ENCODE measurements around the gene EPB41L1.

The EPB41L1 gene

GRCh38 chr20:36113566-36114250 lies 40.8 kb upstream of the EPB41L1 start:
- TF ChIP-seq NFIC (IDR thresholded peaks at IDR 0.05) (no peak), RAD21 (IDR thresholded peaks at IDR 0.05; ENCODE audit: low read depth) (no peak), ZBTB7A (IDR thresholded peaks at IDR 0.05; ENCODE audit: low read depth) (no peak), TAF1 (IDR thresholded peaks at IDR 0.05; ENCODE audit: low read depth) (no peak), EGR1 (IDR thresholded peaks at IDR 0.05) (no peak), FOXM1 (IDR thresholded peaks at IDR 0.05; ENCODE audit: borderline replicate concordance, low read depth) (no peak), TCF12 (IDR thresholded peaks at IDR 0.05; ENCODE audit: low read depth) (no peak), YY1 (IDR thresholded peaks at IDR 0.05; ENCODE audit: low read depth) (no peak), CEBPB (IDR thresholded peaks at IDR 0.05) (no peak), TEAD4 (IDR thresholded peaks at IDR 0.05) (no peak)

- TF ChIP-seq FOXM1 (IDR thresholded peaks at IDR 0.05; ENCODE audit: borderline replicate concordance, low read depth), result no peak
- no peak for TF ChIP-seq USF1 (IDR thresholded peaks at IDR 0.05)
- TF ChIP-seq TAF1 (IDR thresholded peaks at IDR 0.05; ENCODE audit: low read depth), result no peak
- TF ChIP-seq CREB1 (IDR thresholded peaks at IDR 0.05; ENCODE audit: low read depth), result no peak
- TF ChIP-seq TEAD4 (IDR thresholded peaks at IDR 0.05), result no peak
These were observed 39.8 kb upstream of the EPB41L1 start for GRCh38 chr20:36114707-36115106.

- TF ChIP-seq CEBPB (IDR thresholded peaks at IDR 0.05) (no peak), RAD21 (IDR thresholded peaks at IDR 0.05; ENCODE audit: low read depth) (no peak), MAX (IDR thresholded peaks at IDR 0.05) (no peak), CREB1 (IDR thresholded peaks at IDR 0.05; ENCODE audit: low read depth) (no peak), TEAD4 (IDR thresholded peaks at IDR 0.05) (no peak), EP300 (IDR thresholded peaks at IDR 0.05; ENCODE audit: borderline replicate concordance) (no peak), YY1 (IDR thresholded peaks at IDR 0.05; ENCODE audit: low read depth) (no peak), TCF12 (IDR thresholded peaks at IDR 0.05; ENCODE audit: low read depth) (no peak), TAF1 (IDR thresholded peaks at IDR 0.05; ENCODE audit: low read depth) (no peak), EGR1 (IDR thresholded peaks at IDR 0.05) (no peak), FOXM1 (IDR thresholded peaks at IDR 0.05; ENCODE audit: borderline replicate concordance, low read depth) (no peak), ZBTB7A (IDR thresholded peaks at IDR 0.05; ENCODE audit: low read depth) (no peak), USF1 (IDR thresholded peaks at IDR 0.05) (no peak), NFIC (IDR thresholded peaks at IDR 0.05) (no peak)
- TF ChIP-seq, protein P1, sequence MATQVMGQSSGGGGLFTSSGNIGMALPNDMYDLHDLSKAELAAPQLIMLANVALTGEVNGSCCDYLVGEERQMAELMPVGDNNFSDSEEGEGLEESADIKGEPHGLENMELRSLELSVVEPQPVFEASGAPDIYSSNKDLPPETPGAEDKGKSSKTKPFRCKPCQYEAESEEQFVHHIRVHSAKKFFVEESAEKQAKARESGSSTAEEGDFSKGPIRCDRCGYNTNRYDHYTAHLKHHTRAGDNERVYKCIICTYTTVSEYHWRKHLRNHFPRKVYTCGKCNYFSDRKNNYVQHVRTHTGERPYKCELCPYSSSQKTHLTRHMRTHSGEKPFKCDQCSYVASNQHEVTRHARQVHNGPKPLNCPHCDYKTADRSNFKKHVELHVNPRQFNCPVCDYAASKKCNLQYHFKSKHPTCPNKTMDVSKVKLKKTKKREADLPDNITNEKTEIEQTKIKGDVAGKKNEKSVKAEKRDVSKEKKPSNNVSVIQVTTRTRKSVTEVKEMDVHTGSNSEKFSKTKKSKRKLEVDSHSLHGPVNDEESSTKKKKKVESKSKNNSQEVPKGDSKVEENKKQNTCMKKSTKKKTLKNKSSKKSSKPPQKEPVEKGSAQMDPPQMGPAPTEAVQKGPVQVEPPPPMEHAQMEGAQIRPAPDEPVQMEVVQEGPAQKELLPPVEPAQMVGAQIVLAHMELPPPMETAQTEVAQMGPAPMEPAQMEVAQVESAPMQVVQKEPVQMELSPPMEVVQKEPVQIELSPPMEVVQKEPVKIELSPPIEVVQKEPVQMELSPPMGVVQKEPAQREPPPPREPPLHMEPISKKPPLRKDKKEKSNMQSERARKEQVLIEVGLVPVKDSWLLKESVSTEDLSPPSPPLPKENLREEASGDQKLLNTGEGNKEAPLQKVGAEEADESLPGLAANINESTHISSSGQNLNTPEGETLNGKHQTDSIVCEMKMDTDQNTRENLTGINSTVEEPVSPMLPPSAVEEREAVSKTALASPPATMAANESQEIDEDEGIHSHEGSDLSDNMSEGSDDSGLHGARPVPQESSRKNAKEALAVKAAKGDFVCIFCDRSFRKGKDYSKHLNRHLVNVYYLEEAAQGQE (IDR thresholded peaks at IDR 0.05; ENCODE audit: low read depth), result no peak
These were observed 38.6 kb upstream of the EPB41L1 start for GRCh38 chr20:36115925-36116324.

DNA sequence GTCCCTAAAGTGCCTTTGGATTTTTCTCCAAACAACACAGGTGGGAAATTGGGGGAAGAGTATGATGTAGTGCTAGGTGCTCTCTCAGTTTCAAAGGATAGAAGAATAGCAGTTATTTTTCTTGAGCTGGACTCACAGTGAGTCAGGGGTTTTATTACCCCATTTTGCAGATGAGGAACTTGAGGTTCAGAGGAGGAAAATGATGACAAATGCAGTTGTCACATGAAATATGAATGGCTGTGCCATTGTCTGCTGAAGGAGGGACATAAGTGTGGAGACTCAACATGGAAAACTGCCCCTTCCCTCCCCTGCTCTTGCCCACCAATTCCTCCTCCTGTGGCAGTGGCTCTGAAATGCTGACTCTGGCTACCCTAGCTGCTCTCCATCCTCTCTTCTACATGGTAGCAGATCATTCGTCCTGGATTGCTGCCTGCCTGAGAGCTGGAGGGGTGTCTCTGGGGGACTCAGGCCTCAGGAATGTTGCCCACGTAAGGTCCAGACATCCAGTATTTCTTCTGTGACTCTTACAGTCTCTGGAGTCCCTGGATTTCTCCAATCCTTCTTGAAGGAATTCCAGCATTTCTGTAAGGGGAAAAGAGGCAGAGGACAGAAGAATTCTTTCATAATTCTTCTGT lies 37.6 kb upstream of the EPB41L1 start:
- no peak for TF ChIP-seq EP300 (IDR thresholded peaks at IDR 0.05; ENCODE audit: borderline replicate concordance)
- TF ChIP-seq YY1 (IDR thresholded peaks at IDR 0.05; ENCODE audit: low read depth), result no peak
- no peak for TF ChIP-seq RAD21 (IDR thresholded peaks at IDR 0.05; ENCODE audit: low read depth)
- TF ChIP-seq, protein P1 (IDR thresholded peaks at IDR 0.05; ENCODE audit: low read depth), result no peak
- no peak for TF ChIP-seq EGR1 (IDR thresholded peaks at IDR 0.05)
- no peak for TF ChIP-seq TEAD4 (IDR thresholded peaks at IDR 0.05)
- no peak for TF ChIP-seq USF1 (IDR thresholded peaks at IDR 0.05)

GRCh38 chr20:36117638-36118037 lies 36.9 kb upstream of the EPB41L1 start:
- TF ChIP-seq EP300 (IDR thresholded peaks at IDR 0.05; ENCODE audit: borderline replicate concordance) (no peak), YY1 (IDR thresholded peaks at IDR 0.05; ENCODE audit: low read depth) (no peak)

DNA sequence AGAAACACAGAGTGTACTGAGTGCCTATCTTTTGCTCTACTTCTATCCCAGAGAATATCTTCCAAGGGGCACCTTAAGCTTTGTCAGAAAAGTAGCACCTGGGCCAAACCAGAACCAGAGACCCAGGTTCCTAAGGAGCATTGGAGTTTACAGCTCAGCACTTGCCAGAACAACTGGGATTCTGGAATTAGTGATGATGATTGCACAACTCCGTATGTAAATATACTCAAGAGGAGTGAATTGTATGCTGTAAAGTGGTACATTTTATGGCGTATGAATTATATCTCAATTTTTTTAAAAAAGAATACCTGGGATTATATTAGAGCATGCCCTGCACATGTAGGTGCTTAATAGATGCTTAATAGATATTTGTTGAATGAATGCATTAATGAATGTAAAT lies 36.2 kb upstream of the EPB41L1 start:
- TF ChIP-seq NFIC (IDR thresholded peaks at IDR 0.05), result no peak
- TF ChIP-seq CEBPB (IDR thresholded peaks at IDR 0.05), result 0 out of 2 replicates have a peak, but pooled peaks have one; percentile 6

All from Ishikawa (cell line).